Caco-2 (cell line): ENCODE data around the gene LEPROT. TPM values are rescaled to one million over a fixed set of nuclear protein-coding genes. Genes with fewer than 3 reads are reported as not detected.

Source experiments
- BruUV-seq: library from RNA; stranded (reverse); fragments of 400-500 nt; replicated peaks from 2 replicates; lab custom pipeline; 2021; lab: Mats Ljungman, UMichigan
- CTCF ChIA-PET: fragments of 300-600 bp; sonication (Branson Sonifier 250); formaldehyde crosslinking; loops from one replicate; lab custom pipeline; 2022; ENCODE audit warnings: antibody characterized with exemption; lab: Charles Lee
- POLR2A ChIA-PET: fragments of 300-600 bp; sonication (Branson Sonifier 250); formaldehyde crosslinking; loops from one replicate; lab custom pipeline; 2022; ENCODE audit warnings: antibody characterized with exemption; lab: Charles Lee
- DNase-seq, 2 experiments: peaks; one replicate each; pipeline versions ENCODE4 v3.0.0 to v3.0.0-alpha.2; 2020 to 2022
- H3K27me3 ChIP-seq: replicated peaks from 2 replicates; pipeline ENCODE4 v1.6.0; 2011; ENCODE audit warnings: low read length; ENCODE audit not compliant: control insufficient read depth, insufficient read depth
- H3K36me3 ChIP-seq: 2 replicates; pipeline ENCODE4 v1.5.1; 2011; ENCODE audit warnings: low read length; ENCODE audit not compliant: control insufficient read depth, insufficient read depth
- H3K4me1 ChIP-seq: fragments of 250-450 bp; sonication (Bioruptor Pico); 2 replicates; pipeline ENCODE4 v1.5.1; 2020; ENCODE audit warnings: mild to moderate bottlenecking
- H3K4me3 ChIP-seq: 2 replicates; pipeline ENCODE4 v1.5.1; 2011; ENCODE audit warnings: low read depth, mild to moderate bottlenecking, control low read depth, low read length
- H3K9me3 ChIP-seq: fragments of 250-450 bp; sonication (Bioruptor Pico); 2 replicates; pipeline ENCODE4 v1.5.1; 2020; ENCODE audit warnings: mild to moderate bottlenecking, moderate library complexity
- H3K27ac Mint-ChIP-seq: one replicate; pipeline ENCODE4 v1.8.0; 2022; ENCODE audit warnings: mixed read lengths; ENCODE audit not compliant: unreplicated experiment
- H3K27me3 Mint-ChIP-seq: one replicate; pipeline ENCODE4 v1.8.0; 2022; ENCODE audit warnings: mixed read lengths; ENCODE audit not compliant: insufficient read depth, unreplicated experiment
- H3K36me3 Mint-ChIP-seq: one replicate; pipeline ENCODE4 v1.8.0; 2022; ENCODE audit warnings: mild to moderate bottlenecking, mixed read lengths; ENCODE audit not compliant: insufficient read depth, unreplicated experiment
- H3K4me1 Mint-ChIP-seq: one replicate; pipeline ENCODE4 v1.8.0; 2022; ENCODE audit warnings: low read depth, mixed read lengths; ENCODE audit not compliant: unreplicated experiment
- H3K4me3 Mint-ChIP-seq: one replicate; pipeline ENCODE4 v1.8.0; 2022; ENCODE audit warnings: mild to moderate bottlenecking, moderate library complexity, mixed read lengths; ENCODE audit not compliant: unreplicated experiment
- H3K9me3 Mint-ChIP-seq: one replicate; pipeline ENCODE4 v1.8.0; 2022; ENCODE audit warnings: mixed read lengths; ENCODE audit not compliant: unreplicated experiment
- CTCF ChIP-seq, 2 experiments: fragments of 200-600 bp in 1 of 2; IDR thresholded peaks; 1 replicate in 1 of 2; 2 replicates in 1 of 2; pipeline versions ENCODE4 v1.5.1 to v1.8.0; 2011 to 2022; ENCODE audit warnings: antibody characterized with exemption in 1 of 2, control low read depth in 1 of 2, inconsistent platforms in 1 of 2, low read depth in 1 of 2, low read length in 1 of 2, mild to moderate bottlenecking in 1 of 2, moderate library complexity in 1 of 2; ENCODE audit not compliant: insufficient read depth in 1 of 2, severe bottlenecking in 1 of 2, unreplicated experiment in 1 of 2
- intact Hi-C: fragments of 100-400 bp; cut with micrococcal nuclease; formaldehyde crosslinking; loops from one replicate; pipeline ENCODE4 v1.10.0; 2022; ENCODE audit not compliant: unreplicated experiment
- total RNA-seq: library from RNA; stranded (reverse); gene quantifications from 2 replicates; pipeline ENCODE4 v1.2.3, GENCODE V29; 2022

The LEPROT gene
- total RNA-seq, 1 experiment from 2014 or later = 37.6 TPM

DNA sequence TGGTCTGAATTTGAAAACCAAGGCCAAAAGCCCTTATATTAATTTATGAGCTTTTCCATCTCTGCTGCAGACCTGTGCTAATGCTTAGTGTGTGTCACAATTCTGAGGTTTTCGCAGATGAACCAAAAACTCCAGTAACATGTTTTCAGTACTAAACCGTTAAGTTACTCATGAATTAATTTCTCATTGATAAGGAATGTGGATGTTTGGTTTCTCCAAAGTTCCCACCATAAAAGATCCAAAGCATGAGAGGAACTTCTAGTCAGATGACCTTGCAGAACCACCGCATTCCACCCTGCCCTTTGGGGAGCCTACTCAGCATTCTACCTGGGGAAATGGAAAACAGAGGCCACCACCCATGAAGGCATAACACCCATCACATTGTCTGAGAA, 7.5 kb upstream of the LEPROT start:
- Histone ChIP-seq H3K9me3 (no peaks in the 10 kb centered on the region), H3K4me3 (no peak overlapping the region), H3K27me3 (no peaks in the 10 kb centered on the region), H3K4me1 (peaks cover 26% of the 10 kb centered on the region), H3K36me3 (no peaks in the 10 kb centered on the region)
- H3K9me3 Mint-ChIP-seq = no peaks in the 10 kb centered on the region
- no peaks in the 10 kb centered on the region for H3K27me3 Mint-ChIP-seq
- DNase-seq = no peak
- ChIA-PET CTCF (no interaction called here), POLR2A (no interaction called here)
- BruUV-seq = no TSS peak
- no peak overlapping the region for H3K27ac Mint-ChIP-seq
- TF ChIP-seq CTCF (IDR thresholded peaks at IDR 0.05; ENCODE audit: insufficient read depth in 1 of 2, low read depth in 1 of 2, low read length in 1 of 2, severe bottlenecking in 1 of 2, unreplicated experiment in 1 of 2) = no peak
- peaks cover 20% of the 10 kb centered on the region for H3K4me1 Mint-ChIP-seq
- intact Hi-C loops = no loop called here
- H3K4me3 Mint-ChIP-seq = no peak overlapping the region
- no peaks in the 10 kb centered on the region for H3K36me3 Mint-ChIP-seq

GRCh38 chr1:65414538-65414937, 5.9 kb upstream of the LEPROT start:
- CTCF ChIA-PET = no interaction called here

DNA sequence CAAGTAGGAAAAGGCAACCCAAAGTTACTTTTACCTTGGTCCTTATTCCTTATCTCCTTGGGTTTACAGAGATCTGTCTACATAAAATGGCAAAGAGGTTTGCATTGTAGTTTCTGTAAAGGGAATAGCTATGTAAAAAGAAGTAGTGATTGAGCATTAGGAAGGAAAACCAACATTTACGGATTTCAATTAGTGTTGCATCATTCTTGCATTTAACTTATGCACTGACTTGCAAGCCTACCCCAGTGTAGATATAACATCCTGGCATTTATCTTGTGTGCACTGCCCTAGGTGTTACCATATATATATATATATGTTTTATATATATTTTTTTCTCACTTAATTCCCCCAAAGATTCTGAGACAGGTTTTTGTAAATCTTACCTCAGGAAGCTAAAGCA, 3.7 kb upstream of the LEPROT start:
- Mint-ChIP-seq H3K4me3 (no peak overlapping the region), H3K27ac (no peak overlapping the region), H3K36me3 (peaks cover 8% of the 10 kb centered on the region), H3K4me1 (peaks cover 32% of the 10 kb centered on the region), H3K9me3 (no peaks in the 10 kb centered on the region), H3K27me3 (no peaks in the 10 kb centered on the region)
- H3K9me3 ChIP-seq = no peaks in the 10 kb centered on the region
- ChIA-PET POLR2A (no interaction called here), CTCF (no interaction called here)
- H3K36me3 ChIP-seq = no peaks in the 10 kb centered on the region
- H3K4me3 ChIP-seq = no peak overlapping the region
- intact Hi-C loops = no loop called here
- H3K27me3 ChIP-seq = no peaks in the 10 kb centered on the region
- DNase-seq = no peak
- BruUV-seq = no TSS peak
- peaks cover 33% of the 10 kb centered on the region for H3K4me1 ChIP-seq
- TF ChIP-seq CTCF (IDR thresholded peaks at IDR 0.05; ENCODE audit: insufficient read depth in 1 of 2, low read depth in 1 of 2, low read length in 1 of 2, severe bottlenecking in 1 of 2, unreplicated experiment in 1 of 2) = no peak

More at GRCh38 chr1:65414538-65414937, 5.9 kb upstream of the LEPROT start:
- intact Hi-C loops = no loop called here
- H3K27me3 ChIP-seq = no peaks in the 10 kb centered on the region
- Mint-ChIP-seq H3K27me3 (no peaks in the 10 kb centered on the region), H3K4me1 (peaks cover 33% of the 10 kb centered on the region), H3K27ac (no peak overlapping the region), H3K36me3 (peaks cover 1% of the 10 kb centered on the region), H3K9me3 (no peaks in the 10 kb centered on the region), H3K4me3 (no peak overlapping the region)
- POLR2A ChIA-PET = no interaction called here
- BruUV-seq = no TSS peak
- TF ChIP-seq CTCF (IDR thresholded peaks at IDR 0.05; ENCODE audit: insufficient read depth in 1 of 2, low read depth in 1 of 2, low read length in 1 of 2, severe bottlenecking in 1 of 2, unreplicated experiment in 1 of 2) = no peak
- no peaks in the 10 kb centered on the region for H3K36me3 ChIP-seq
- H3K4me1 ChIP-seq = peaks cover 33% of the 10 kb centered on the region
- H3K4me3 ChIP-seq = no peak overlapping the region
- no peaks in the 10 kb centered on the region for H3K9me3 ChIP-seq
- no peak for DNase-seq
